Neutrophil (primary cell): ENCODE results near the gene RIBC2.

ENCODE experiments used
- H3K27ac ChIP-seq: fragments of 200-600 bp; sonication (generic); 2 replicates; pipeline ENCODE4 v1.5.1; 2016; ENCODE audit warnings: mild to moderate bottlenecking, moderate library complexity
- H3K27me3 ChIP-seq: fragments of 200-600 bp; sonication (generic); 2 replicates; pipeline ENCODE4 v1.6.0; 2016; ENCODE audit warnings: mild to moderate bottlenecking
- H3K36me3 ChIP-seq: fragments of 200-600 bp; sonication (generic); 2 replicates; pipeline ENCODE4 v1.5.1; 2017
- H3K4me1 ChIP-seq, 2 experiments: fragments of 200-600 bp in 1 of 2; sonication (generic) in 1 of 2; 1 replicate in 1 of 2; 2 replicates in 1 of 2; pipeline versions ENCODE4 v1.5.1 to v1.6.1; 2013 to 2016; ENCODE audit warnings: low read depth in 1 of 2, low read length in 1 of 2, mild to moderate bottlenecking in 1 of 2, moderate library complexity in 1 of 2; ENCODE audit not compliant: control insufficient read depth in 1 of 2, insufficient read depth in 1 of 2
- H3K4me3 ChIP-seq, 2 experiments: fragments of 200-600 bp in 1 of 2; sonication (generic) in 1 of 2; 1 replicate in 1 of 2; 2 replicates in 1 of 2; pipeline ENCODE4 v1.5.1; 2013 to 2016; ENCODE audit warnings: low read depth in 1 of 2, low read length in 1 of 2, mild to moderate bottlenecking in 1 of 2, moderate library complexity in 1 of 2
- H3K9me3 ChIP-seq: fragments of 200-600 bp; sonication (generic); 2 replicates; pipeline ENCODE4 v1.5.1; 2016
- TF ChIP-seq, protein P1 (sequence below): fragments of 200-600 bp; sonication (generic); IDR thresholded peaks from 2 replicates; pipeline ENCODE4 v1.5.1; 2016; ENCODE audit warnings: antibody characterized with exemption

The RIBC2 gene

DNA sequence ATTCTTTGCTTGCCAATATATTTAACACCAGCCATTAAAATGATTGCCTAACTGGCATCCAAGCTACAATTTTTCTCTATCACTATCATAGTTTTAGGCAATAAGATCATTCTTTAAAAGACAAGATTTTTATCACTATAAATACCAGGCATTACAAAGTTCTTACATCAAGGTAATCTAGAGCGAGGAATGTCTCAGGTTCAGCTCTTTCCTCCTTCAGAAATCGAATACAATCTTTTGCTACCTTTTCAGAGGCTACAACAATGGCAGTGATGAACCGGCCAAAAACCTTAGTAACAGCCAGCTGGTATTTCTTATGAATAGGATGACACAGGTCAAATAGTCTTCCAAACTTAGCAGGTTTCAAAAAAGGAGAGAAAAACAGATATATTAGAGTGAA lies 23.9 kb upstream of the RIBC2 start:
- Histone ChIP-seq H3K4me3 (no peak overlapping the region), H3K9me3 (no peaks in the 10 kb centered on the region), H3K27me3 (no peaks in the 10 kb centered on the region), H3K36me3 (no peaks in the 10 kb centered on the region), H3K4me1 (no peaks in the 10 kb centered on the region), H3K27ac (no peak overlapping the region)
- TF ChIP-seq, protein P1, sequence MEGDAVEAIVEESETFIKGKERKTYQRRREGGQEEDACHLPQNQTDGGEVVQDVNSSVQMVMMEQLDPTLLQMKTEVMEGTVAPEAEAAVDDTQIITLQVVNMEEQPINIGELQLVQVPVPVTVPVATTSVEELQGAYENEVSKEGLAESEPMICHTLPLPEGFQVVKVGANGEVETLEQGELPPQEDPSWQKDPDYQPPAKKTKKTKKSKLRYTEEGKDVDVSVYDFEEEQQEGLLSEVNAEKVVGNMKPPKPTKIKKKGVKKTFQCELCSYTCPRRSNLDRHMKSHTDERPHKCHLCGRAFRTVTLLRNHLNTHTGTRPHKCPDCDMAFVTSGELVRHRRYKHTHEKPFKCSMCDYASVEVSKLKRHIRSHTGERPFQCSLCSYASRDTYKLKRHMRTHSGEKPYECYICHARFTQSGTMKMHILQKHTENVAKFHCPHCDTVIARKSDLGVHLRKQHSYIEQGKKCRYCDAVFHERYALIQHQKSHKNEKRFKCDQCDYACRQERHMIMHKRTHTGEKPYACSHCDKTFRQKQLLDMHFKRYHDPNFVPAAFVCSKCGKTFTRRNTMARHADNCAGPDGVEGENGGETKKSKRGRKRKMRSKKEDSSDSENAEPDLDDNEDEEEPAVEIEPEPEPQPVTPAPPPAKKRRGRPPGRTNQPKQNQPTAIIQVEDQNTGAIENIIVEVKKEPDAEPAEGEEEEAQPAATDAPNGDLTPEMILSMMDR = no peak

DNA sequence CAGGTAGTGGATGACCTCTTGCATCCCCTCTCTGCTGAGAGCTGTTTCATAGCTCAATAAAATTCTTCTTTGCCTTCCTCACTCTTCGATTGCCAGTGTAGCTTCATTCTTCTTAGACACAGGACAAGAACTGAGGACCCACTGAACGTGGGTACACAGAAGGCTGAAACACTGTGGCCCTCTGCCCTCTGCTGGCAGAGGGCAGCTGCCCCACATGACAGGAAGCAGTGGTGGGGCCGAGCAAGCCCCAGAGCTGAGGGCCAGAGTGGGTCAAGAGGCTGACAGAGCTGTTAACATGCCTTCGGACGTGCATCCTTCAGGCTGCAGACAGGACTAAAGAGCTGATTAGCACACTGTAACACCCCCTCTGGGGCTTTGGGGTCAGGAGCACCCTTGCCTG lies 15.7 kb upstream of the RIBC2 start:
- TF ChIP-seq, protein P1 = no peak
- Histone ChIP-seq H3K4me3 (no peak overlapping the region), H3K36me3 (no peaks in the 10 kb centered on the region), H3K4me1 (no peaks in the 10 kb centered on the region), H3K9me3 (no peaks in the 10 kb centered on the region), H3K27ac (no peak overlapping the region), H3K27me3 (no peaks in the 10 kb centered on the region)

DNA sequence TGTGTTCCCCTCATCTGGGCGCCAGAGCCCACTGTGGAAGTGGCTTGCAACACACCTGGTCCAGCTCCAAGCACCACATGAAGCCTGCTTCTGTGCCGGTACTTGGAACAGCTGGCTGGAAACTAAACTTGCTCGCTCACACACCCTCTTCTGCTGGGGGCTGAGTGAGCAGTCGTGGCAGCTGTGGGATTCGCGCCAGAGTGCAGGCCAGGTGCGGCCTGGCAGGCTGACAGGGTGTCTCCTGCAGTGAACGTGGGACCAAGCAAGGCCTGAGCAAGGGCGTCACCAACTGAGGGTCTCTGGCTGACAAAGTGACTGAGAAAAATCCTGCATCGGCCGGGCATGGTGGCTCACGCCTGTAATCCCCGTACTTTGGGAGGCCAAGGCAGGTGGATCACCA lies 15.3 kb upstream of the RIBC2 start:
- Histone ChIP-seq H3K27ac (no peak overlapping the region), H3K4me3 (no peak overlapping the region), H3K27me3 (no peaks in the 10 kb centered on the region), H3K4me1 (no peaks in the 10 kb centered on the region), H3K36me3 (no peaks in the 10 kb centered on the region), H3K9me3 (no peaks in the 10 kb centered on the region)
- TF ChIP-seq, protein P1 = no peak

DNA sequence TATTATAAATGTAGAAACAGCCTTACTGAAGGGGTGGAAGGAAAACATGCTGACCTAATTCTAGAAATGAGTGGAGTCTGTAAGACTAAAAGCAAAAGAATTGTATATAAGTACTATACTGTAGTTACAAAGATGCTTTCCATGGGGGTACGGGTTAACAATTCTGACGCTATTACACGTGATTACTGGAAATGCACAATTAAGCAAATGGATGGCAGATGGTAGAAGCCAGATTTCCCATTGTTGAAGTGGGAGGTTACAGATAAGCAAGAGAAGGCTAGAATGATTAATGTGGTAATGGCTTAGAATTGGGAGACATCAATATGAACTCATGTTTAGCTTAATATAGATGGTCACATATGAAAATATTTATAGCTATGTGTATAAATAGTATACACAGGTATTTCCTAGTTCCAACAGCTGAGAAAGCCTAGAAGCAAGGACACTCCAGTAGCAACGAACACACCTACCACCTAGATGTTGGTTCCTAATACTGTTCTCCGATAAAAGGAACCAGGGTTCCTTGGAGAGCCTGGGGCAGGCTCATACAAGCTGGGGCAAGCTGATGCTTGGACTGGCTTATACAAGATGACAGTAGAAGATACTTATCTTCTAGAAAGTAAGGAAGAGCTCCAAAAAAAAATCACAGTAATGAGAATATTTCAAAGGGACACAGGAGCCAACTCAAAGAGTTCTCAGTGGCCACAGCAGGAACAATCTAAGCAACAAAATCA lies 13.6 kb upstream of the RIBC2 start:
- no peak overlapping the region for H3K4me3 ChIP-seq
- TF ChIP-seq, protein P1 = no peak
- no peaks in the 10 kb centered on the region for H3K36me3 ChIP-seq
- no peaks in the 10 kb centered on the region for H3K27me3 ChIP-seq
- H3K4me1 ChIP-seq = no peaks in the 10 kb centered on the region
- H3K9me3 ChIP-seq = no peaks in the 10 kb centered on the region
- H3K27ac ChIP-seq = no peak overlapping the region

DNA sequence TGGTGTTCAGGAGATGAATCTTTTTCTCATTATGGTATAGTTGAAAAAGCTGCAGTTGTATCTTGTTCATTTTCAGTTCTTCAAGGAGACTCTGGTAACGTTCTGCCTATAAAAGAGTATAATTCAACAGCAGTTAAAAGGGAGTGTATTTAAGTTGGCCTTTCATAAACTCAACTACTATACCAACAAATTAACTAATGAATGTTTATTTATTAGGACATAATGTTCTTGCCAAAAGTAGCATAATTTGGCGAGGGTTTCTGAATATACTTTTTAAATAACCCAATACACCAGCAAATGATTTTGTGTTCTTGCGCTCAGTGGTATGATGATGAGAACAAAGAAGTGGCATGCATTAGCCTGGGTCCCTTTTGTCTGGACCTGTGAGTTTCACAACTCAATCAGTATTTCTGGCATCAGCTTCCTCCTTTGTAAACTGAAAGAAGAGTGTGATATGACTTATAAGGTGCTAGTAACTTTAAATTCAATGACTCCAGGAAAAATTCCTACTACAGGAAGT lies 11.0 kb upstream of the RIBC2 start:
- Histone ChIP-seq H3K4me1 (no peaks in the 10 kb centered on the region), H3K36me3 (no peaks in the 10 kb centered on the region), H3K27me3 (no peaks in the 10 kb centered on the region), H3K9me3 (no peaks in the 10 kb centered on the region), H3K27ac (no peak overlapping the region), H3K4me3 (no peak overlapping the region)
- TF ChIP-seq, protein P1 = no peak
